GM18909 (cell line): ENCODE measurements around the gene CSNK2A1.
"Not testable (repeated sequence)": the region's sequence is repeated elsewhere in the genome, so short reads cannot be mapped to it uniquely, and the experiment has no call there.

Experiments used
- ATAC-seq: cut with Tn5 transposase; IDR thresholded peaks from one replicate; pipeline ENCODE4 v1.9.1; 2021; ENCODE audit warnings: mild to moderate bottlenecking; ENCODE audit not compliant: unreplicated experiment, poor library complexity

The CSNK2A1 gene

DNA sequence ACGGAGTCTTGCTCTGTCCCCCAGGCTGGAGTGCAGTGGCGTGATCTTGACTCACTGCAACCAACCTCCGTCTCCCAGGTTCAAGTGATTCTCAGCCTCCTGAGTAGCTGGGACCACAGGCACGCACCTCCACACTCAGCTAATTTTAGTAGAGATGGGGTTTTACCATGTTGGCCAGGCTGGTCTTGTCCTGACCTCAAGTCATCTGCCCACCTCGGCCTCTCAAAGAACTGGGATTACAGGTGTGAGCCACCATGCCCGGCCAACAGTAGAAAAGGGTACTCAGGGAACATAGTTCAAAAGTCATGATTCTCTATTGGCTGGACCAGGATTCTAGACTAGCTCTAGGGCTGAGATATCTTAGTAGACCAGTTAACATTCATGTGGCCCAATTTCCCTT, 5.6 kb downstream of the CSNK2A1 start:
- no peak for ATAC-seq

DNA sequence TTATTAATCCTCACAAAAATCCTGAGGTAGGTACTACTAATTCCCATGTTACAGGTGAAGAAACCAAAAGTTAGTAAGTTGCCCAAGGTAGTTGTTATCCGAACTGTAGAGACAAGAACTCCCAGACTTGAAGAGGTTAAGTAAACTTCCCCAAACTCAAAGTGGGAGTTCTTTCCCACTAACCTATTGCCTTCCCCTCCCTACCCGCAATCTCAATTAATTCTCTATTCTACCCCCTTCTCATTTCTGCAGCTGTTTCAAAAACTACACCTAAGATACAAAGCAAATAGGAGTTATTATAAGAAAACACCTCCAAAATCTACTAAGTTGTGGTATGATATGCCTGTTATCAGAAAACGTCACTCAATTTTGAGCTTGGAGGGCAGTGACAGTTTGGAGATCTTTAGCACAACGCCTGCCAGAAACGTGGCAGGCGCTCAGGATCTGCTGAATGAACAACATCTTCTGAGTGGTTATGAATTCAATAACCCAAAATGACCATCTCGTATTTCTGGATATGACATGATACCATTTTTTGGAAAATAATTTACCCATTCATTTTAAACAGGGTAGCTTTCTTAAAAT, 7.1 kb downstream of the CSNK2A1 start:
- ATAC-seq, result no peak

DNA sequence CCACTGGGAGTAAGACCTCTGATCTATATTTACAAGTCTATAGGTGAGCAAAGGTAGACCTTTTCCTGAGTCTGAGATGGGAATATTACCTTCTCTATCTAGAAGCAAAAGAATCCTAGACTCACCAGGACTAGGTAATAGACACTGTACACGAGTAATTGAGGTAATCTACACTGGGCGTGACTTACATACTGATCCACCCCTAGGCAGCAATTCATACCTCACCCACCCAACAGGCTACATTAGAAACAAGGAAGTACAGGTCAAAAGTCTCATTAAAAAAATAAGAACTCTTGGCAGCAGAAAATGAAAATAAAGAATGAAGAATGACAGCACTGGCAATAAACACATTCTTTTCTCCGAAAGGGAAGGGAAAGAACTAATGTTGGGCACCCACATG, 7.6 kb downstream of the CSNK2A1 start:
- ATAC-seq, result no peak

GRCh38 chr20:533526-533925, 10.1 kb downstream of the CSNK2A1 start:
- ATAC-seq, result no peak

DNA sequence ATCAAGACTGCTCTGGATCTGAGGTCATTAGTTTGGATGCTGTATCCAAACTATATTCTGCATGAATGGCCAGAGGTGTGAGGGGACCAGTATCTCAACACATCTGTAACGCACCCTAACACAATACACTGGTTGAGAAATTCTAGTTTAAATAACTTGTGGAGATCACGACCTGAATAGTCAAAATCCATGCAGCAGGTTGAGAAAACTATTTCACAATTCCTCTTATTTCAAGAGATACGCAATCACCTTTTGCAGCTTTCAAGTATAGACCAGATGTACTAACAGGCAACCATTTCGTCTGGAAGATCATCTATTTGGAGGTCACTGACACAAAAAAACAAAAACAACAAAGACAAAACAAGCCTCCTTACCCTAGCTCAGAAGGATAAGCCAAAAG, 11.1 kb downstream of the CSNK2A1 start:
- ATAC-seq, result no peak

GRCh38 chr20:531608-532007, 12.0 kb downstream of the CSNK2A1 start:
- no peak for ATAC-seq

DNA sequence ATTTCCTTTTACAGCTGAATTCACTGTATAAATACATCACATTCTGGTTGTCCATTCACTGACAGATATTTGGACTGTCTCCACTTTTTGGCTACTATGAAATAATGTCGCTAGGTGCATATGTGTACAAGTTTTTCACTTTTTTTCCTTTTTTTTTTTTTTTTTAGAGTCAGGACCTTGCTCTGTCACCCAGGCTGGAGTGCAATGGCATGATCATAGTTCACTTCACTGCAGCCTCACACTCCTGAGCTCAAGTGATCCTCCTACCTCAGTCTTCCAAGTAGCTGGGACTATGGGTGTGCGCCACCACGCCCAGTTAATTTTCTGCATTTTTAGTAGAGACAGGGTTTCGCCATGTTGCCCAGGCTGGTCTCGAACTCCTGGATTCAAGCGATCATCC, 13.3 kb downstream of the CSNK2A1 start:
- ATAC-seq, result no peak

DNA sequence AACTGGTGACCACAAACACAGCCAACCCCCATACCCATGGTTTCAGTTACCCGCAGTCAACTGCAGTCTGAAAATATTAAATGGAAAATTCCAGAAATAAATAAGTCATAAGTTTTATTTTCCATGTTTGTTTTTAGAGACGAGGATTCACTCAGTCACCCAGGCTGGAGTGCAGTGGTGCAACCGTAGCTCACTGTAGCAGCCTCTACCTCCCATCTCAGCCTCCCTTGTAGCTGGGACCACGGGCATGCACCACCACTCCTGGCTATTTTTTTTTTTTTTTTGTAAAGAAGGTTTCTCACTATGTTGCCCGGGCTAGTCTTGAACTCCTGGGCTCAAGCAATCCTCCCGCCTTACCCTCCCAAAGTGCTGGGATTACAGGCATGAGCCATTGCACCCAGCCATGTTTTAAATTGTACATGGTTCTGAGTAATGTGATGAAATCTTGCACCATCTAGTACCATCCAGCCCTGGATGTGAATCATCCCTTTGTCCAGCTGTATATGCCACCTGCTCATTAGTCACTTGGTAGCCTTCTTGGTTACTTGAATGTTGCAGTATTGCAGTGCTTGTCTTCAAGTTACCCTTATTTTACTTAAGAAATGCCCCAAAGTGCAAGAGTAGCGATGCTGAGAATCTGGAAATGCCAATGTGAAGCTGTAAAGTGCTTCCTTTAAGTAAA, 14.5 kb downstream of the CSNK2A1 start:
- no peak for ATAC-seq

GRCh38 chr20:527571-527886, 16.1 kb downstream of the CSNK2A1 start:
- ATAC-seq, result no peak

DNA sequence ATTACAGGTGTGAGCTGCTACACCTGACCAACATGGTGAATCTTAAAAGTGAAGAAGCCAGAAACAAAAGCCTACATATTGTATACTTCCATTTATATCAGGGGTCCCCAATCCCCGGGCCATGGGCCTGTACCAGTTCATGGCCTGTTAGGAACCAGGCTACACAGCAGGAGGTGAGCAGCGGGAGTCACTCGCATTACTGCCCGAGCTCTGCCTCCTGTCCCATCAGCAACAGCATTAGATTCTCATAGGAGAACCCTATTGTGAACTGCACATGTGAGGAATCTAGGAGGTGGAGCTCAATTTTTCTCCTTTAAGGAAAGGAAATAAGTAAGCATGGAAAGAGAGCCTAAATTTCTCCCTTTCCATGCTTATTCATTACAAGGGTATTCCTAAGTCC, 21.7 kb downstream of the CSNK2A1 start:
- no peak for ATAC-seq

GRCh38 chr20:519999-520398, 23.6 kb downstream of the CSNK2A1 start:
- ATAC-seq, result no peak

DNA sequence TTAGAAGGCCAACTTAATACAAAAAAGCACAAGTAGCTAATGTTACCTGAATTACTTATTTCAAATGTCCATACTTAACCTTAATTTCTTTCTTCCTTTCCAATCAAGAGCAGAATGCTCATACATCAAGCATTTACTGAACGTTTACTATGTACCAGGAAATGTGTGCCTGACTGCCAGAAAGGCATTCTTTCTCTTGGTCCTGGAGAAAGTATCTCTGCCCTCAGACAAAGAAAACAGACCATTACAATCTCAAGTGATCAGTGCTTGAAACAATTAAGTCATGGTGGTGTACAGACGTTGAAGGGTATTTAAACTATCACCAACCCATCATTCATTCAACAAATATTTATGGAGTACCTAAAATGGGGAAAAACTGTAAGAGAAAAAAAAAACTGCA, 26.4 kb downstream of the CSNK2A1 start:
- no peak for ATAC-seq

DNA sequence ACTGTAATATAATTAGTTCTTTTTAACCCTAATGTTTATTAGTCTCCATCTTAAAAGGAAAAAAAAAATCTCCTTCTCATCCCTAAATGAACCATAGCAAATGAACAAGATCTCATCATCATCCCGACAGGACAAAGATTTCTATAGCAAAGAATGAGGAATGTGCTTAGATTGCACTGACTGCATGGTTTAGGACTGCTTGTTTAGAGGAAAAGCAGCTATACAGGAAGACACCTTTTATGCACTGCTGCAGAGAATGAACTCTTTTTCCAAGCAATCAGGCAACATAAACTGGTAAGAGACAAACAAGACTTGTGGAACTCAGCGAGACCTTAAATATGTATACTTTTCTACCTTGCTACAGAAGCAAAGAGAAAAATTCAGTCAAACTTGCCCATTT, 26.8 kb downstream of the CSNK2A1 start:
- ATAC-seq, result no peak

GRCh38 chr20:515696-516095, 27.9 kb downstream of the CSNK2A1 start:
- no peak for ATAC-seq

DNA sequence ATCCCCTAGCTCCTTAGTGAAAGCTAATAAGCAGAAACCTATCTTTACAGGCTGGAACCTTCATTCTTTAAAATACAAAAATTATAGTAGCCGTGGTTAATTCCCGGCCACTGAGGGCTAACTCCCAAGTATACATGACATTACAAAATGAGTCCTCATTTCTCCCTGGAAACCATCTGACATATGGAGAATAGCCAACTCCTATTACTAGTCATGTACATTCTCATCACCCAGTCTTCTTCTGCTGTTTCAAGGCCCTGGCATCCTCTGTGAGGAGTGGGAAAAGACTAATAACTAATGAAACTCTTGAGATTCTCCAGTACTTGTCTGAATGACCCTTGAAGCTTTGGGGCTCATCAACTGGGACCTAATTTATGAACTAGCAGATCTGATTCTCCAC, 30.2 kb downstream of the CSNK2A1 start:
- ATAC-seq, result no peak

DNA sequence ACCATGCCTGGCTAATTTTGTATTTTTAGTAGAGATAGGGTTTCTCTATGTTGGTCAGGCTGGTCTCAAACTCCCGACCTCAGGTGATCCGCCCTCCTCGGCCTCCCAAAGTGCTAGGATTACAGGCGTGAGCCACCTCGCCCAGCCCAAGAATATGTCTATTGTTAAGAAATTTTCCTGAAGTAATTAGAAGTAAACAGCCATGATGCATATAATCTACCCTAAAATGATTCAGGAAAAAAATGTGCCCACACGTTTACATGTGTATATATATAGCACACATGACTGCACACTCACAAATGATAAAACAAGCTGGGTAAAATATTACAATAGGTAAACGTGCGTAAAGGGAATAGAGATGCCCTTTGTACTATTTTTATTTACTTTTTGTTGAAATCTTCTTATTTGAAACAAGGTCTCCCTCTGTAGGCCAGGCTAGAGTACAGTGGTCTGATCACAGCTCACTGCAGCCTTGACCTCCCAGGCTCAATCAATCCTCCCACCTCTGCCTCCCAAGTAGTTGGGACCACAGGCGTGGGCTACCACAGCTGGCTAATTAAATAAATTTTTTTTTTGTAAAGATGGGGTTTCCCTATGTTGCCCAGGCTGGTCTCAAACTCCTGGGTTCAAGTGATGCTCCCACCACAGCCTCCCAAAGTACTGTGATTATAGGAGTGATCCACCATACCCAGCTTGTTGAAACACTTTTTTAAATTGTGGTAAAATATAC, 33.1 kb downstream of the CSNK2A1 start:
- not testable (repeated sequence) for ATAC-seq

DNA sequence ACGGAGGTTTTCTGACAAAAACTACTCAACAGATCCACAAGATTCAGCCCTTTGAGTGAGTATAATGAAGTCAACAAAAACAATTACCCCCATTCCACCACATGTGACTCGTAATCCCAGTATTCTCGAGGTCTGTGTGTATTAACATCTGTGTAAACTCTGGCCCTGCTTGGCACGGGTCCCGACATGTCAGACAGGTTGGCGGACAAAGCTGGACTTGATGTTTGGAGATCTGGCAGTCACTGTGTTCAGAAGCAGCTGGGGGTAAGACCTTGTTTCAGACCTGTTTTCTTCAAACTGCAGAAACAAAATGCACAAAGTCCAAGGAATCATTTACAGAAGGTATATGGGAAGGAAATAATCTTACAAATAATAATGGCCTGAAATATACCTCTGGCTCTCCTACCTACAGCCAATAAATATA, 35.2 kb downstream of the CSNK2A1 start:
- not testable (repeated sequence) for ATAC-seq

- ATAC-seq, result no peak
Observed at GRCh38 chr20:507761-508332, 35.7 kb downstream of the CSNK2A1 start.

DNA sequence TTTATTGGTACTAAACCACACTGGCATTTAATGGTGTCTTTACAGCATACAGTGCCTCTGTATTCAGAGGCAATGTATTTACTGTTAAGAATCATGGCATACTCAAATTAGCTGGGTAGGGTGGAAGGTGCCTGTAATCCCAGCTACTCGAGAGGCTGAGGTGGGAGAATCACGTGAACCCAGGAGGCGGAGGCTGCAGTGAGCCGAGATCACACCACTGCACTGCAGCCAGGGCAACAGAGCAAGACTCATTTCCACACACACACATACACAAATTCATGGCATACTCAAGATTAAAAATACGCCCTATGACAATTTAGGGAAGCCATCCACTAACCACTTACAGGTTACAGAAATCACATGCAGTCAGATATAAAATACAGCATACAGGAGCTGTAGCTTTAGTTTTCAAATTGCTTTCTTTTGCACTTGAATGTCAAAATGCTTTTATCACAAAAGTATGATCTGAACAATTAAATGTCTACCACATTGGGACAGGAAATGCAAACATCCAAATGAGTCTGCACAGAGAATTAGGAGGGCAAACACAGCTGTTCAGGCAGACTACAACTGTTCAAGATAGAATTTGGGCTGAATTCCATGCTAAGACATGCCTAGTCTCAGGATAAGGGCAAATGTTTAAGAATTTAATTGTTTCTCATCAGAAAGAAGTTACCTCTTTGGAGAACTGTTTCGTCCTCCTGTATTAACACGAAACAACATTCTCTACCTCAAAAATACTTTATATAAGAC, 36.4 kb downstream of the CSNK2A1 start:
- no peak for ATAC-seq

DNA sequence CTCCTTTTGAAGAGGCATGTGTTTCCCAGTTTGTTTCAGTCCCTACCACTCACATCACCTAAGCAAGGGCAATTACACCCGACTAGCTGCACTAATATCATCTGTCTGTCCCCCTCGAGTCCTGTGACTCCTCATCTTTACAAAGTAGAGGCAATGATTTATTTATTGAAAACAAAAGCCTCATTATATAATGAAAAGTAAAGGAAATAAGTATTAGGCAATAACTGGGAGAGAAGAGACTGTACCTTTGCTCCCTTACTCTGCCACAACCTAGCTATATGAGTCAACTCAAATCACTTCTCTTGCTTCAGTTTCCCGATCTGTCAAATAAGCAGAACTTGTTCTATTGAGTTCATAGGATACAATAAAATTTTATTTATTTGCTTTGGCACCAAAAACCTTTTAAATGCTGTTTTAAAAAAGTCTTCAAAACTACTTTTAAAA, 38.9 kb downstream of the CSNK2A1 start:
- no peak for ATAC-seq
